DMS79 treated with DMSO at 0.1 percent for 48 hours (cell line): ENCODE data around the gene MAGI3.
A peak's percentile ranks its signal among the peaks of the same experiment; 100 is the strongest.

Experiments
- DNase-seq: peaks from one replicate; lab custom pipeline; 2025; lab: John Stamatoyannopoulos, UW

MAGI3 gene

DNA sequence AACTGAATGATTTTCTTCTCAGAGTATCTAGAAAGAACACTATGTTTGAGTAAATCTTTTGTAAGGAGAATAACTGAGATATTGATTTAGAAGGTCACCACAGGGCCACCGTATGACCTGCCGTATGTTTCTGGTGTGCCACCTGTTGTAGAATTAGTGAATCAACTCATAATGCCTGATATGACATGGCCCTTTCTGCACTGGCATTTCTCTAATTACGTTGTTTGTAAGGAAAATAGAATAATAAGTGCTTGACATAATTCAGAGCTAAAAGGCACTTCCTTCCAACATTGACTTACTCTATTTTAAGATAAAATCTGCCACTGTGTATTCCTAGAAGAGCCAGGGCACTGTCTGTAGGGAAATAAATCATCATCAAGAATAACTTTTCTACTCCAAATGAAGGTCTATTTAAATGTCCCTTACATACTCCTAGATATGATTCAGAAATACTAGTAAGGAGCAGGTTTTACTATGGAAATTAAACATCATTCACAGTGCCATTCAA is 267.3 kb downstream of the MAGI3 start:
- DNase-seq = no peak

DNA sequence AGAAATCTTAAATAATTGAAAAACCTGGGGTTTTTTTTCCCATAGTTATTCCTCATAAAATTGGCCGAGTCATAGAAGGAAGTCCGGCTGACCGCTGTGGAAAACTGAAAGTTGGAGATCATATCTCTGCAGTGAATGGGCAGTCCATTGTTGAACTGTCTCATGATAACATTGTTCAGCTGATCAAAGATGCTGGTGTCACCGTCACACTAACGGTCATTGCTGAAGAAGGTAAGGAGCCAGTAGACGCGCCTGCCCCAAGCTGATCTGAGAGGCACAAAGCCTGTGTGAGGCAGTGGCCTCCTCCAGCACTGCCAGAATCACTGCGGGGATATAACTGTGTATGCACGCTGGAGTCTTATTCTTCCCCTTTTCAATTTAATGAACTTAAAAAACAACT is 268.7 kb downstream of the MAGI3 start:
- DNase-seq = no peak

DNA sequence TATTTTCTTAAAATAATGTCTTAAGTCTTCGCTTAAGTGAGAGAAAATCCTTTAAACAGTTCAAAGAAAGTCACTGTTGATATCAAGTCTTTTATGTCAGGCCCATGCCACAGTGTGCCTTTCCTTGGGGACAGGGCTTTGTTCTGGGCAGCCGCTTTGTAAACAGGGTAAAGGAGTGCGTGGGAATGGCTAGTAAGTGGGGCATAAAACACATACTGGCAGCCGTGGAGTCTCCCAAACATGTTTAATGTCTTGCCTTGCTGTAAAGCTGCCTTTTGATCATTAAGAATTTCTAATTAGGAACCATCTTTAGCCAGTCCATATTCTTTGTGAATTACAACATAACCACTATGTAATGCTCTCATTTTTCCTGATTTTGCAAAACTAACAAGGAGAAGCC is 269.2 kb downstream of the MAGI3 start:
- DNase-seq = no peak

DNA sequence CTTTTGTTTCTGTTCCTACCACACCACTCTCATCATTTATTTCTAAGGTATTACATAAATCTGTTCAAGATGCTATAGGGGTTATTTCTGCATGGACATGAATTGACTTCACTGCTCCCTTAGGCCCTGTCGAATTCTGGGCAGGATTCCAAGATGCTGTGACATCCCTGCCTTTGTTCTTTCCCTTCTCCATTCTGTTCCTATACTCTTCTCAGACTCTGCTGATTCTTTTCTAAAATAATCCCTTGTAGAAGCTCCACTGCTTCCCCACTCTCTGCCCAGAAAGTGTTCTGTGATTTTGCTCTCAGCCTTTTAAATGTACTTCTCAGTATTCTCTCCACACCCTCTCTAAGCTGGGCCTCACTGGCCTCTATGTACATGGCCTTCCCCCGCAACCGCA is 269.8 kb downstream of the MAGI3 start:
- DNase-seq = peak; percentile 18

DNA sequence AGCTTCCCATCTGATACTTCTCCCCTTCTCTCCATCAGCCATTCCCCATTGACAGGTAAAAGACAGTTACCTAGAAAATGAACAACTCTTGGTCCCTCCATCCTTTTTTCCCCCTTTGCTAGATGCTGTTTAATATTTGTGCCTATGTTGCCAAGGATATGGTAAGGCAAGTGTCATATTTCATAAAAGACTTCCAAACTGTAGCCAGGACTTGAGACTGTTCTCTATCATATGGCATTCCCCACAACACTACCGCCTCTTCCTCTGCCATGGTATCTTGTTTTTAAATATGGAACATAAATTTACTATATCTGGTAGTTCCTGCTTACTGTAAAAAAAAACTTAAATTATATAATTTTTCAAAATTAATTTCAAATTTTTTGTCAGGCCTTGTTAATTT is 271.8 kb downstream of the MAGI3 start:
- no peak for DNase-seq

DNA sequence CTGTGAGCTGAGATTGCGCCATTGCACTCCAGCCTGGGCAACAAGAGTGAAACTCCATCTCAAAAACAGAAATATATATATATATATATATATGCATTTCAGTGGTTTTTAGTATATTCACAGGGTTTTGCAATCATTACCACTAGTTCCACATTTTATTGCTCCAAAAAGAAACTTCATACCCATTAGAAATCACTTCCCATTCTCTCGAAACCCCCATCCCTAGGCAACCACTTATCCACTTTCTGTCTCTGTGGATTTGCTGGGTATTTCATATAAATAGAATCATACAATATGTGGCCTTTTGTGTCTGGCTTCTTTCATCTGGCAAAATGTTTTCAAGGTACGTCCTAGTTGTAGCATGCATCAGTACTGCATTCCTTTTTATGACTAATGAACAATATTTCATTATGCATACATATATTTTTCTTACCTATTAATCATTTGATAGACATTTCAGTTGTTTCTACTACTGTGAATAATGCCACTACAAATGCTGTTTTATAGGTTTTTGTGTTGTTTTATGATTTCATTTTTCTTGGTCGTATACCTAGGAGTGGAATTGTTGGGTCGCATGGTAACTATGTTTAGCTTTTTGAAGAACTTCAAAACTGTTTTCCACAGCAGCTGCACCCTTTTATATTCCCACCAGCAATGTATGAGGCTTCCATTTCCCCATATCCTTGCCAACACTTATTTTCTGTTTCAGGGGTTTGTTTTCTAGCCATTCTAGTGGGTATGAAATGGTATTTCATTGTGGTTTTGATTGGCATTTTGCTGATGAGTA is 273.0 kb downstream of the MAGI3 start:
- DNase-seq = no peak

DNA sequence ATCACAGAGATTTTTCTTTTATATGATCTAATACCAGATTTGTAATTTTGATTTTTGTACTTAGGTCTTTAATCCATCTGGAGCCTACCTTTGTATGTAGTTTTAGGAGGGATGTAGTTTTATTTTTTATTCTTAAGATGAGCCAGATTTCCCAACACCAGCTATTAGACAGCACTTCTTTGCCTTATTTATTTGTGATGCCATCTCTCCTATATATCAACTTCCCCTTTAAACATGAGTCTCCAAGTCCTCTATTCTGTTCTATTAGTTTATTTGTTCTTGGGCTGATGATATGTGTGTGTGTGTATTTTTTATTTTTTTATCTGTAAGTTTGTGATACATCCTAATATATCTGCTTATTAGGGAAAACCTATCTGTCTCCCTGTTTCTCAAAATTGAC is 274.8 kb downstream of the MAGI3 start:
- DNase-seq = no peak

DNA sequence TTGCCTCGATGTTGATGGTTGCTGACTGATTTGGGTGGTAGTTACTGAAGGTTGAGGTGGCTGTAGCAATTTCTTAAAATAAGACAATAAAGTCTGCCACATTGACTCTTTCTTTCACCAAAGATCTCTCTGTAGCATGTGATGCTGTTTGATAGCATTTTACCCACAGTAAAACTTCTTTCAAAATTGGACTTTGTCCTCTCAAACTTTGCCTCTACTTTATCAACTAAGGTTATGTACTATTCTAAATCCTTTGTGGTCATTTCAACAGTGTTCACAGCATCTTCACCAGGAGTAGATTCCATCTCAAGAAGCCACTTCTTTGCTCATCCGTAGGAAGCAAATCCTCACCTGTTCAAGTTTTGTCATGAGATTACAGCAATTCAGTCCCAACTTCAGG is 275.8 kb downstream of the MAGI3 start:
- no peak for DNase-seq

DNA sequence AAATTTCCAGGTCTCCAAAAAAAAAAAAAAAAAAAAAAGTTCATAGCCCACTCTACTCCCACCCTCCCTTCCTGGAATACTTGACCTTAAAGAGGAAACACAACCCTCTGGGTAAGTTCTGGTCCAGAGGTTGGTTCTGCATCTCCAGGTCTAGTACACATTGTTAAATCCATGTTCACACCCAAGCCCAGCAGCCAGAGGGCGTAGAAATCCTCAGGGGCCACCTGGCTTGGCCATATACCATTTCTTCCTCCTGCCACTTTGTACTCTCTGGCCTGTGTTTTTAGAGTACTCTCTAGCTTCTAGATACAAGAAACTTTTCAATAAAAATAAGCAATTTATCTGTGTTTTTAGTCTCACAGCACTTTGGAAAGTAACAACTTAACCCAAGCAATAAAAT is 279.7 kb downstream of the MAGI3 start:
- no peak for DNase-seq

DNA sequence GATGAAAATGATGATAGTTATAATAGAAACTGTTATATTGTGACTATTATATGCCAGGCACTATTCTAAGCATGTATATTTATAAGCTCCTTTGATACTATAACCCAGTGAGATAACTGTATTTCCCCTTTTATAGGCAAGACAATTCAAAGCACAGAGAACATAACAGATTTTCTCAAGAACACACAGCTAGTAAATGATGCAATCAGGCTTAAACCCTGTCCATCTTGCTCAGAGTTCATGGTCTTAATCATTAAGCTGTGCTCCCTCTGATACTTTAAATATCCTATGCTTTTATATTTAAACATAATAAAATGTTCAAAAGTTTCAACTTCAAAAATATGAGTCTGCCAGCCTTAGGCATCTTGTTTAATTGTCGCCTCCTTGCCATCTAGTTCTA is 280.3 kb downstream of the MAGI3 start:
- no peak for DNase-seq

DNA sequence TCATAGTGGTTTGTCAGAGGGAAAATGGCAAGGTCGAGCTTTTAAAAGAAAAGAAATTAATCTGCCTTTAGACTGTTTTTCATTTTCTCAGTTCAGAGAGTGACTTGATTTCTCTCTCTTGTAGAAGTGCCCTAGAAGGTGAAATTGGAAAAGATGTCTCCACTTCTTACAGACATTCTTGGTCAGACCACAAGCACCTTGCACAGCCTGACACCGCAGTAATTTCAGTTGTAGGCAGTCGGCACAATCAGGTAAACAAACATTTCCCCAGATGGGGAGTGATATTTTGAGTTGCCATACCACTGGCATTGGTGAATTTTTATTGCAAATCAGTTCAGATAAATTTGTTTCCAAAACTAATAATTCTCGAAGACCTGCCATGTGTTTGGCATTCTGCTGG is 282.2 kb downstream of the MAGI3 start:
- no peak for DNase-seq

DNA sequence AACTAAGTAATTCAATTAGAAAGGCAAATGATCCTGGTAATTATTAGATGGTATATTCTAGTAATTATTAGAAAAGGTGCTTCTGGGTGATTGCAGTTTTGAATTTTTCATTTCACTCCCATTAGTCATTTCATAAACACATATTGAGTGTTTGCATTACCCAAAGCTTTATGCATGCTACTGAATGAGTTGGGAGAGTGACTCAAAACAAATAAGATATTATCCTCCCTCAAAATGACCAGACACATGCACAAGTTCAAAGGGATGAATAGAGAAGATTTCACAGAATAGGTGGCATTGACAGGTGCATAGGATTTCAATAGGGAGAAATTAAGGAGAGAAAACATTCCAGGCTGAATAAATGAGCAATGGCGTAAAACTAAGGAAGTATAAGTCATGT is 284.3 kb downstream of the MAGI3 start:
- no peak for DNase-seq

DNA sequence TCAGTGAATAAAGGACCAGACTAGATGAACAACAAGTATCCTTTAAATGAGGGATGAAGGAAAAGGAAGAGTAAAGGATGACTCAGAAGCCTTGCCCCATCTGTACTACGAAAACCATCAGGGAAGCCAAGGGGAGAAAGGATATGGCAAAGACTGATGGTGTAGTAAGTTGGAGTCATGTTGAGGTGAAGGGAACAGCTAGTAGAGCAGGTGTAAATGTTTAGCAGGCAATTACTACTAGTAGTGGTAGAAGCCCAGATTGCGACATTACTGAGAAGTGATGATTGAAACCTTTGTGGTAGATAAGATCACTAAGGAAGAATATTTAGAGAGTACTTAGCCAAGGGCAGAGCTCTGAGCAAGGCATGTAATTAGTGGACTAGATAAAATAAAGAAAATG is 285.0 kb downstream of the MAGI3 start:
- no peak for DNase-seq

DNA sequence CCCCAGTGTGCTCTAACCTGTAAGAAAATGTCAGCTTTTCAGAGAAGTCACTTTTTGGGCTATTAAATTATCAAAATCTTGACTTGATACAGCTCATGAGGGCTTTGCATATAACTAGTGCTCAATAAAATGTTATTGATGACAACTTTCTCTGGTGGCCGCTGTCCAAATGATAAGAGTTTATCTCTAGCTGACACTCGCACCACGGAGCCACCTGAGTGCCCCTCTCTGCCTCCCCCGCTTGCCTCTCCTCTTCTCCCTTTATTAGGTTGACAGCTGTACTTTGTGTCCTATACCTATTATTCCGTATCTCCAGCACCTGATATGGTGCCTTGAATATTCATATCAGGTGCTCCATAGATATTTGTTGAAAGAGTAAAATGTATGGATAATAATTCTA is 286.2 kb downstream of the MAGI3 start:
- DNase-seq = no peak

DNA sequence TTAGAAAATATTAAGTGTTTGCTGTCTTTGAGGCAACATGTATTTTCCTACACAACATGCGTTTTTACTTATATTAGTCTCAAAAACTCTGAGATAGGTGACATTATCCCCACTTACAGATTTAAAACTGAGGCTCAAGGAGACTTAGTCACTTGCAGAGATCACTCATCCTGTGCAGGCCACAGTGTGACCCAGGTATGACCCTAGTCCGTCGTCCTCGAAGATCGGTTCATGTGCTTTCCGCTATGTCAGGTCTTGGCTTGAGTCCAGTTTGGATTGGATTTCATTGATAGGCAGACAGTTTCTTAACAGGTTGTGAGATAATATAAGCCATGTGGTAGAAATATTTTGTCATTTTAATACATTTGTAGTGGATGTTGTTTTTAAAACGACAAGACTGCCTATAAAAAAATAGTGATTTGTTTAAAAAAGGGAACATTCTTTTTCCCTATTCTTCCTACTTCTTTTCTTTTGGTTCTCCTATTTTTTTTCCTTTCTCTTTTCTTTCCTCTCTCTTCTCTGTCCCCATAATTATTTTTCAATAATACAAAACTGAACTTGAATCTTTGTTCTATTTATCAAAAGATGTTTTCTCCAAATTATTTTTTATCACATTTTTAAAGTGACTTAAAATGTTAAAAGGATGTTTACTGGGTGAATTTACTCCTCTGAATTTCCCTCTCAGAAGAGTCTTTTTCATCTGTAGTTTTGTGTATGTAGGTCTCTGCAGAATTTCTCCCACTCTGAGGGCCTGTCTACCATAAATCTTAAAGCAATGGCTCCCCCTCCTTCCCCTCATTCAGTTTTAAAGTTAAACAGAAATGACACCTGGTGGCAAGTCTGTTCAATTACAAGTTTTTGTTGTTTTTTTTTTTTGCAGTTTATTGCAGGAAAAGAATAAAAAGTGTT is 287.2 kb downstream of the MAGI3 start:
- DNase-seq = peak; percentile 66

DNA sequence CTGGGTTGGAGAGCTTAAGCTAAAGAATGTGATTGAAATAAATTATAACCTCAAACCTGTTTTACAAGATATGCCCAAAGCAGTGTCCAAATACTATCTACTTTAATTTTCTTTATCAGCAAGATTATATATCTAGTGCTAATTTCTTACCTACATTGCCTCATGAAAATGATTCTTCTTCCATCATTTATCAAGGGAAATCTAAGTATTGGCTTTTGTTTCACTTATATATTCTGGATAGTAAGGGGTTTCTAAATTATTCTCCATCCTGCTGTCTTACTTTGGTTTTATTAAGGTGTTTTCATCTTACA is 287.8 kb downstream of the MAGI3 start:
- DNase-seq = no peak

DNA sequence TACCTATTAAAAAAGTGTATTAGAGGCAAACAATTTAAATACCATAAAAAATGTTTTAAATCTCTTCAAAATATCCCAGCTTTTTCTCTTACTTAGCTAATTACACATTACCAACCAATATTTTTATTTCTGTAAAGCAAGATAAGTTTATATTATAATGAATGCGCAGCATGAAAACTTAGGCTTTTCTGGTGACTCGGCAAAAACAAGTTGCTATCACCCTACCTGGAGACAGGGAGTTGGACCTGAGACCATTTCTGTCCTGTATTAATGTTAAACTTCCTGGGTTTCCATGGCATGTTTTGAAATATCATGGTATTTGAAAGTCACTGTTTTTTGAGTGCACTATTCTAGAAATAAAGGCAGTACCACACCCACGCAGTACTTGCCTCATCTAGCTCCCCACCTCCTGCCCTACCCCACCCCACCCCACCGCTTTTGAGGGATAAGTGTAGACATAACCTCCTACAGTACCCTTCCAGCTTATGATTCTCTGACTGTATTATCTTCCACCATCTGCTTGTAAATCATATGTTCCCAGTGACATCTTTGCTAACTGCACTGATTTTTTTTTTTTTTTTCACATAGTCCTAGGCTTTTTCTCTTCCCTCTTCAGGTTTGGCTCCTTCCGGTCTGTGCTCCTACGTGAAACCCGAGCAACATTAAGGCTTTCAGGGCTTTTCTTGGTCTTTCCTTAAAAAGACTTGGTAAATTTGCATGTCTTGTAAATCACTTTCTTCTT is 291.5 kb downstream of the MAGI3 start:
- no peak for DNase-seq

DNA sequence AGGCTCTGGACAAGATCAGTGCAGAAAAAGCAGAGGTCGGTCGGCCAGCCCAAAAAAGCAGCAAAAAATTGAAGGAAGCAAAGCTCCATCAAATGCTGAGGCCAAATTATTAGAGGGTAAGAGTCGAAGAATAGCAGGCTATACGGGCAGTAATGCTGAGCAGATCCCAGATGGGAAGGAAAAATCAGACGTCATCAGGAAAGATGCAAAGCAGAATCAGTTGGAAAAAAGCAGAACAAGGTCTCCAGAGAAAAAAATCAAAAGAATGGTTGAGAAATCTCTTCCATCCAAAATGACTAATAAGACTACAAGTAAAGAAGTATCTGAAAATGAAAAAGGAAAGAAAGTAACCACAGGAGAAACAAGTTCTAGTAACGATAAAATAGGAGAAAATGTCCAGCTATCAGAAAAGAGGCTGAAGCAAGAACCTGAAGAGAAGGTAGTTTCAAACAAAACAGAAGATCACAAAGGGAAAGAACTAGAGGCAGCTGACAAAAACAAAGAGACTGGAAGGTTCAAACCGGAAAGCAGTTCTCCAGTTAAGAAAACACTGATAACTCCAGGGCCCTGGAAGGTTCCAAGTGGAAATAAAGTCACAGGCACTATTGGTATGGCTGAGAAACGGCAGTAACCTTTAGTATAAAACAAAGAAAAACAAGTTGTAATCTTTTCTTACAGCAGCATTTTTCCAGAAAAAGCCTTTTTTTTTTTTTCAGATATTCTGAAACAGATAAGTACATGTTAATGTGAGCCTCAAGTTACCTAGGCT is 293.3 kb downstream of the MAGI3 start:
- DNase-seq = no peak

DNA sequence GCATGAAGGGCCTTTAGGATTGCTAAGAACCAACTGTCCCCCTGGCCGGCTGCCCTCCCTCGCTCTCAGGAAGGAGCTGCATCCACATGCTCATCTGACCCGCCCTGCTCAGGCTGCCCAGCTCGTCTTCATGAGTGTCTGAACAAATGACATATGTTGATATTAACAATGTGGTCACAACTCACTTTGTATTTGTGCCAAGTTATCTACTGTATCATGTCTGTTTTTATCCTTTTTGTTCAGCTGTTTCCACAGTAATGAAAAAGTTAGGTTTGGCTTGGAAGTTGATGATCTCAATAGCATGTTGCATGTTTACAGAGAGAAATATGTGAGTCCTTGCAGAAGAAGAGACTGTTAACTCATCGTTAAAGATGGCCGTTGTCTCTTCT is 293.8 kb downstream of the MAGI3 start:
- no peak for DNase-seq

DNA sequence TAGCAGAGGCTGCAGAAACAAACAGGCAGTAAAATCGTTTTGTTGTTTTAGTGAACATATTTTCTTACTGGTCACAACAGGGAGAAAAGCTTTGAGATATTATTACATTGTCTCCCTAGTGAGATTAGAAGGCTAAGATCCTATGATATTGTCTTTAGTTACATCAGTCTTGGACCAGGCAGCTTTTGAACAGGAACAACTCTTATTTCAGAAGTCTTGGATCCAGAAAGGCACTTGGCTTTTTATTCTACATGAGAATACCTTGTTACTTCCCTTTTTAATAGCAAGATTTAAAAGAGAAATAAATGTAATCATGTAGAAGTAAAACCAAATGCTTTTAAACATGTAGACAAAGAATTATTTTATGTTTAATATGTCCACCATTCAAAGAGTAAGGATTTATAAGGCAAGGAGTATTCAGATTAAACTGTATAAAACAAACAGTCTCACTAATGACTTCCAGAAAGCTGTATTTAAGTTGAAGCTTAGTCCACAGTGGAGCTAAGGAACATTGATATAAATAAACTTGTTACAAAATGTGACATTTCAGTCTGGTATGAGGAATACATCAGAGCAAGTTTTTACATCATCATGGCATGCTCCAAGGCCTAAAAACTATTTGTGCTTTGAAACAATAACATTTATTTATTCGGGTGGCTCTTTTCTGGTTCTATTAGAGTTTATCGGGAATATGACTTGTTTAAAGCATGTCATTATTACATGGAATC is 296.7 kb downstream of the MAGI3 start:
- DNase-seq = no peak

DNA sequence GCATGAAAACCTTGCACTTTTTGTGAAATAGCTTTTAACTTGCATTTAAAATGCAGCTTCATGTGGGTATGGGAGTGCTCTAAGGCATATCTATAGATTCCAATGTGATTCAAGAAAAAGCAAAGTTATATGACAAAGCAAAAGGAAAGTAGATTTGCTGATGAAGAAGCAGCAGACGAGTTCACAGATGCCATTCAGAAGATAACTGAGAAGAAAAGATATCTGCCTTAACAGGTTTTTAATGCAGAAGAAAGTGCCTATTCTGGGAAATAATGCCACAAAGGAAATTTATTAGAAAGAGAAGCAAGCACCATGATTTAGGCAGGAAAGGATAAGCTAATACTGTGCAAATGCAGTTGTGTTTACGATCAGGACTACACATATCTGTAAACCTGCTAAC is 300.9 kb downstream of the MAGI3 start:
- no peak for DNase-seq
